Prostate gland (tissue), 2 donors: Measurements from ENCODE around the gene TBX21.

ENCODE experiments used
- CTCF ChIP-seq, 4 experiments: fragments of 200-600 bp in 2 of 4; fragments of 450-650 bp in 2 of 4; sonication (generic) in 2 of 4; IDR thresholded peaks; 1 replicate in 3 of 4; 2 replicates in 1 of 4; pipeline ENCODE4 v1.5.1; 2016 to 2019; ENCODE audit warnings: antibody characterized with exemption in 4 of 4, mild to moderate bottlenecking in 2 of 4, moderate library complexity in 2 of 4
- POLR2A ChIP-seq: fragments of 450-650 bp; IDR thresholded peaks from one replicate; pipeline ENCODE4 v1.6.1; 2016; ENCODE audit warnings: antibody characterized with exemption, mild to moderate bottlenecking

- TF ChIP-seq CTCF (IDR thresholded peaks at IDR 0.05) (no peak), POLR2A (no peak)
Measured at GRCh38 chr17:47774987-47775580, 42.0 kb downstream of the TBX21 start.
